WTC11 (cell line): ENCODE measurements around the gene IGSF23. TPM values are rescaled to one million over a fixed set of nuclear protein-coding genes. Genes with fewer than 3 reads are reported as not detected.
A peak's percentile ranks its signal among the peaks of the same experiment; 100 is the strongest.
"Not testable (repeated sequence)": the region's sequence is repeated elsewhere in the genome, so short reads cannot be mapped to it uniquely, and the experiment has no call there.

Experiments used
- ATAC-seq: fragments of 200-7000 bp; cut with Tn5 transposase; 2 replicates; pipeline ENCODE4 v1.10.0; 2021; ENCODE audit warnings: mild to moderate bottlenecking, moderate library complexity
- CTCF ChIA-PET: fragments of 300-600 bp; sonication (Branson Sonifier 250); formaldehyde crosslinking; loops from one replicate; lab custom pipeline; 2021; ENCODE audit warnings: antibody characterized with exemption; lab: Charles Lee
- POLR2A ChIA-PET: fragments of 350-600 bp; sonication (Branson Sonifier 250); formaldehyde crosslinking; loops from one replicate; lab custom pipeline; 2021; ENCODE audit warnings: antibody characterized with exemption; lab: Charles Lee
- DNase-seq: peaks from one replicate; pipeline ENCODE4 v3.0.0; 2021; ENCODE audit warnings: low spot score
- H3K27ac Mint-ChIP-seq: 2 replicates; pipeline ENCODE4 v1.8.0; 2021; ENCODE audit warnings: mixed read lengths
- H3K27me3 Mint-ChIP-seq: 2 replicates; pipeline ENCODE4 v1.8.0; 2021; ENCODE audit warnings: low read depth, mild to moderate bottlenecking, moderate library complexity, mixed read lengths
- H3K36me3 Mint-ChIP-seq: 2 replicates; pipeline ENCODE4 v1.8.0; 2021; ENCODE audit warnings: mixed read lengths
- H3K4me1 Mint-ChIP-seq: 2 replicates; pipeline ENCODE4 v1.8.0; 2022; ENCODE audit warnings: mixed read lengths
- H3K4me3 Mint-ChIP-seq: 2 replicates; pipeline ENCODE4 v1.8.0; 2021; ENCODE audit warnings: mild to moderate bottlenecking, moderate library complexity, mixed read lengths
- H3K9me3 Mint-ChIP-seq: 2 replicates; pipeline ENCODE4 v1.8.0; 2021; ENCODE audit warnings: mixed read lengths
- AFF4 ChIP-seq: sonication (generic); formaldehyde crosslinking; IDR thresholded peaks from 2 replicates; pipeline ENCODE4 v1.8.1; 2023; ENCODE audit warnings: mild to moderate bottlenecking, missing genetic modification reagents, borderline replicate concordance
- CDX4 ChIP-seq: fragments of 250-450 bp; sonication (Bioruptor Pico); IDR thresholded peaks from 2 replicates; pipeline ENCODE4 v1.9.0; 2021; ENCODE audit warnings: moderate library complexity, mild to moderate bottlenecking, inconsistent platforms, borderline replicate concordance
- E2F4 ChIP-seq: sonication (generic); formaldehyde crosslinking; IDR thresholded peaks from 2 replicates; pipeline ENCODE4 v1.8.1; 2022; ENCODE audit warnings: low read depth, mild to moderate bottlenecking, moderate library complexity, missing genetic modification reagents, borderline replicate concordance
- GRHL2 ChIP-seq: fragments of 250-450 bp; sonication (Bioruptor Pico); IDR thresholded peaks from 2 replicates; pipeline ENCODE4 v1.8.0; 2022; ENCODE audit warnings: mild to moderate bottlenecking, moderate library complexity; ENCODE audit not compliant: insufficient replicate concordance, severe bottlenecking
- GTF2I ChIP-seq: fragments of 250-450 bp; sonication (Bioruptor Pico); conservative IDR thresholded peaks from 2 replicates; pipeline ENCODE4 v1.4.0; 2021; ENCODE audit warnings: mild to moderate bottlenecking
- HMGA2 ChIP-seq: fragments of 250-450 bp; sonication (Bioruptor Pico); IDR thresholded peaks from 2 replicates; pipeline ENCODE4 v1.4.0; 2021; ENCODE audit warnings: mild to moderate bottlenecking, moderate library complexity
- JUN ChIP-seq: sonication (generic); formaldehyde crosslinking; IDR thresholded peaks from 2 replicates; pipeline ENCODE4 v1.8.0; 2023; ENCODE audit warnings: mild to moderate bottlenecking, missing genetic modification reagents
- MXD4 ChIP-seq: fragments of 250-450 bp; sonication (Bioruptor Pico); IDR thresholded peaks from 2 replicates; pipeline ENCODE4 v1.8.0; 2021; ENCODE audit warnings: mild to moderate bottlenecking, moderate library complexity, borderline replicate concordance
- NR1H2 ChIP-seq: sonication (generic); formaldehyde crosslinking; IDR thresholded peaks from 2 replicates; pipeline ENCODE4 v1.9.0; 2021; ENCODE audit warnings: mild to moderate bottlenecking, moderate library complexity, missing genetic modification reagents
- SMAD4 ChIP-seq: sonication (generic); formaldehyde crosslinking; IDR thresholded peaks from 2 replicates; pipeline ENCODE4 v1.8.0; 2022; ENCODE audit warnings: mild to moderate bottlenecking, missing genetic modification reagents
- TEAD4 ChIP-seq: sonication (generic); formaldehyde crosslinking; IDR thresholded peaks from 2 replicates; pipeline ENCODE4 v1.8.0; 2022; ENCODE audit warnings: mild to moderate bottlenecking, missing genetic modification reagents
- ZNF121 ChIP-seq: sonication (generic); formaldehyde crosslinking; IDR thresholded peaks from 2 replicates; pipeline ENCODE4 v1.8.0; 2023; ENCODE audit warnings: missing genetic modification reagents
- ZNF532 ChIP-seq: fragments of 250-450 bp; sonication (Bioruptor Pico); IDR thresholded peaks from 2 replicates; pipeline ENCODE4 v1.9.0; 2021; ENCODE audit warnings: mild to moderate bottlenecking, borderline replicate concordance
- total RNA-seq: library from RNA; stranded (reverse); gene quantifications from 3 replicates; pipeline ENCODE4 v1.2.3, GENCODE V29; 2021

Gene IGSF23
- total RNA-seq, 1 experiment from 2014 or later = not detected

- TF ChIP-seq CDX4 (CRISPR knock-in tag) (no peak), E2F4 (no peak)
Observed at GRCh38 chr19:44683434-44684210, 70.3 kb downstream of the IGSF23 start (continued).

- not testable (repeated sequence) for DNase-seq, H3K4me1 Mint-ChIP-seq, H3K27ac Mint-ChIP-seq, H3K9me3 Mint-ChIP-seq, H3K27me3 Mint-ChIP-seq, ATAC-seq, H3K4me3 Mint-ChIP-seq
- peak; percentile 84 for TF ChIP-seq GTF2I (CRISPR knock-in tag)
- TF ChIP-seq, all 79 proteins: peak for 1; not testable (repeated sequence) for 78
- H3K36me3 Mint-ChIP-seq, POLR2A ChIA-PET: not testable (repeated sequence)
- CTCF ChIA-PET = interaction anchor here (2.9 kb wide), 1 partner anchor 113 kb away, joined by 10 read pairs; no protein-coding TSS in a partner anchor
Observed at GRCh38 chr19:44684396-44684795, 71.0 kb downstream of the IGSF23 start.

GRCh38 chr19:44684892-44685863 lies 71.8 kb downstream of the IGSF23 start:
- TF ChIP-seq HMGA2 (no peak), ZNF121 (peak; percentile 96), JUN (no peak), GTF2I (CRISPR knock-in tag) (peak; percentile 64; the same call in 1 of the 2 replicates), ZNF532 (CRISPR knock-in tag) (no peak), NR1H2 (CRISPR knock-in tag) (no peak), SMAD4 (CRISPR knock-in tag) (no peak)
- Mint-ChIP-seq H3K27me3 (no peaks in the 10 kb centered on the region; the same call in 1 of the 2 replicates), H3K27ac (peak overlapping the region; percentile 25; the same call in 1 of the 2 replicates), H3K4me3 (no peak overlapping the region), H3K36me3 (no peaks in the 10 kb centered on the region), H3K4me1 (peaks cover 12% of the 10 kb centered on the region), H3K9me3 (no peaks in the 10 kb centered on the region)
- ATAC-seq (no peak), DNase-seq (no peak)
- CTCF ChIA-PET = interaction anchor here (0.6 to 1.7 kb wide), 4 partner anchors 33 to 114 kb away, joined by 3 to 11 read pairs (median 7); no protein-coding TSS in a partner anchor
- POLR2A ChIA-PET = interaction anchor here (0.6 to 0.7 kb wide), 2 partner anchors 187 to 691 kb away, joined by 4 to 6 read pairs; no protein-coding TSS in a partner anchor

- Mint-ChIP-seq H3K27me3 (no peaks in the 10 kb centered on the region; the same call in 1 of the 2 replicates), H3K9me3 (no peaks in the 10 kb centered on the region), H3K36me3 (no peaks in the 10 kb centered on the region), H3K4me3 (no peak overlapping the region), H3K4me1 (peaks cover 12% of the 10 kb centered on the region), H3K27ac (no peak overlapping the region)
- ChIA-PET CTCF (interaction anchor here (0.6 to 1.8 kb wide), 4 partner anchors 32 to 535 kb away, joined by 3 to 11 read pairs (median 5); no protein-coding TSS in a partner anchor), POLR2A (no interaction called here)
- no peak for ATAC-seq
- DNase-seq = no peak
- TF ChIP-seq CDX4 (CRISPR knock-in tag) = no peak
- TF ChIP-seq MXD4 = no peak
- no peak for TF ChIP-seq AFF4 (CRISPR knock-in tag)
- TF ChIP-seq GRHL2 (CRISPR knock-in tag) = no peak
- TF ChIP-seq TEAD4 = no peak
Observed at GRCh38 chr19:44685877-44686276, 72.5 kb downstream of the IGSF23 start.
